ENCODE measurements around the gene MYH6.

DNA sequence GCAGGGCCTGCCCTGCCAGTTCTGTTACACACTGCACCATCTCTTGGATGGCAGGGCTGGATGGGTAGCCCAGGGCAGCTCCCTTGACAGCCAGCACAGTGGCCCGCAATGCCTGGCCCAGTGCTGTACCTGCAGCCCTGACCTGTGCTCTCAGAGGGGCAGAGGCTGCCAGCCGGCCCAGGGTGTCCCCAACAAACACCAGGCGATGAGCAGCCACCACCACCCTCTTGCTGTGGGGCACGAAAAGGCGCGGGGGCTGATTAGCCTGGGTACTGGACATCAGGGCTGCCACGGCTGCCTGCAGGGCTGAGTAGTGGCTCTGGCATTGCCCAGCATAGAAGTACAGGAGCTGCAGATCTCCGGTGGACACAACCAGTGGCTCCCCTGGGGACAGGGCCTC lies 50.8 kb downstream of the MYH6 start:
- TF ChIP-seq CTCF (conservative IDR thresholded peaks at IDR 0.05 in 1 of 2, IDR thresholded peaks at IDR 0.05 in 1 of 2; ENCODE audit: low read depth in 1 of 2, low read length in 2 of 2) (no peak), EZH2 (IDR thresholded peaks at IDR 0.05; ENCODE audit: low read length, missing control alignments) (no peak)
